K562 (cell line): ENCODE measurements around the gene ITGA7. TPM values are rescaled to one million over a fixed set of nuclear protein-coding genes. Genes with fewer than 3 reads are reported as not detected.
A peak's percentile ranks its signal among the peaks of the same experiment; 100 is the strongest.

Experiments used
- ARID4B ChIP-seq: sonication (generic); formaldehyde crosslinking; IDR thresholded peaks from 2 replicates; pipeline ENCODE4 v1.8.0; 2022; ENCODE audit warnings: mild to moderate bottlenecking, missing genetic modification reagents
- ATF1 ChIP-seq, 2 experiments: fragments of 450-650 bp in 1 of 2; IDR thresholded peaks; 2 replicates each; pipeline ENCODE4 v1.6.1; 2016; ENCODE audit warnings: missing compliant biosample characterization in 1 of 2, missing genetic modification characterization in 1 of 2
- E2F6 ChIP-seq, 2 experiments: IDR thresholded peaks; 2 replicates each; pipeline ENCODE4 v1.6.1; 2011; ENCODE audit warnings: borderline replicate concordance in 1 of 2, control low read depth in 1 of 2, low read depth in 1 of 2, low read length in 1 of 2, mild to moderate bottlenecking in 1 of 2, mixed read lengths in 1 of 2, moderate library complexity in 1 of 2; ENCODE audit not compliant: insufficient read depth in 1 of 2, insufficient read length in 1 of 2, poor library complexity in 1 of 2, severe bottlenecking in 1 of 2; ENCODE audit errors: extremely low read depth in 1 of 2
- EP400 ChIP-seq: fragments of 450-650 bp; IDR thresholded peaks from 2 replicates; pipeline ENCODE4 v1.6.1; 2017; ENCODE audit warnings: antibody characterized with exemption, mild to moderate bottlenecking, moderate library complexity
- ESRRA ChIP-seq: fragments of 450-650 bp; IDR thresholded peaks from 2 replicates; pipeline ENCODE4 v1.6.1; 2014; ENCODE audit warnings: low read depth, mild to moderate bottlenecking, moderate library complexity, borderline replicate concordance
- POLR2A ChIP-seq: fragments of 450-650 bp; conservative IDR thresholded peaks from 2 replicates; pipeline ENCODE4 v1.6.1; 2016
- polyA plus RNA-seq, 8 experiments: library from polyadenylated mRNA; depleted of rRNA in 4 of 8; stranded (reverse) in 5 of 8; unstranded in 3 of 8; fragments of >200 nt; fragmentation: Nextera tagmentation in 2 of 8; fragmentation: Illumina TruSeq in 1 of 8; extraction: Ambion mirVana in 2 of 8; extraction: Trizol in 1 of 8; gene quantifications; 2 replicates each; pipeline versions ENCODE4 v1.2.1 to v1.2.3, GENCODE V29; 2011 to 2014; ENCODE audit warnings: inconsistent platforms in 1 of 8, missing spikeins in 1 of 8
- total RNA-seq, 7 experiments: library from RNA; depleted of rRNA in 6 of 7; stranded (reverse); fragments of >200 nt in 6 of 7; fragmentation: Illumina TruSeq in 2 of 7; extraction: Trizol in 2 of 7; gene quantifications; 2 replicates each; pipeline versions ENCODE4 v1.2.1 to v1.2.3, GENCODE V29; 2011 to 2021; ENCODE audit warnings: low replicate concordance in 1 of 7
- TF ChIP-seq, protein P1 (sequence below), 2 experiments: IDR thresholded peaks; 2 replicates each; pipeline ENCODE4 v1.6.1; 2012; ENCODE audit warnings: improper control_type of control experiment in 2 of 2, low read depth in 2 of 2, low read length in 2 of 2, borderline replicate concordance in 1 of 2
- TF ChIP-seq, protein P2 (sequence below): fragments of 200-800 bp; sonication (Bioruptor generic); IDR thresholded peaks from 2 replicates; pipeline ENCODE4 v1.6.1; 2017; ENCODE audit warnings: missing genetic modification characterization, missing compliant biosample characterization

ITGA7 gene
- total and polyA plus RNA-seq, 9 of the 15 experiments (the other 6 are each of a cell fraction or from before 2014, with no cell fraction given): 0.11 to 2.3 (median 0.56) TPM; not detected in 1

DNA sequence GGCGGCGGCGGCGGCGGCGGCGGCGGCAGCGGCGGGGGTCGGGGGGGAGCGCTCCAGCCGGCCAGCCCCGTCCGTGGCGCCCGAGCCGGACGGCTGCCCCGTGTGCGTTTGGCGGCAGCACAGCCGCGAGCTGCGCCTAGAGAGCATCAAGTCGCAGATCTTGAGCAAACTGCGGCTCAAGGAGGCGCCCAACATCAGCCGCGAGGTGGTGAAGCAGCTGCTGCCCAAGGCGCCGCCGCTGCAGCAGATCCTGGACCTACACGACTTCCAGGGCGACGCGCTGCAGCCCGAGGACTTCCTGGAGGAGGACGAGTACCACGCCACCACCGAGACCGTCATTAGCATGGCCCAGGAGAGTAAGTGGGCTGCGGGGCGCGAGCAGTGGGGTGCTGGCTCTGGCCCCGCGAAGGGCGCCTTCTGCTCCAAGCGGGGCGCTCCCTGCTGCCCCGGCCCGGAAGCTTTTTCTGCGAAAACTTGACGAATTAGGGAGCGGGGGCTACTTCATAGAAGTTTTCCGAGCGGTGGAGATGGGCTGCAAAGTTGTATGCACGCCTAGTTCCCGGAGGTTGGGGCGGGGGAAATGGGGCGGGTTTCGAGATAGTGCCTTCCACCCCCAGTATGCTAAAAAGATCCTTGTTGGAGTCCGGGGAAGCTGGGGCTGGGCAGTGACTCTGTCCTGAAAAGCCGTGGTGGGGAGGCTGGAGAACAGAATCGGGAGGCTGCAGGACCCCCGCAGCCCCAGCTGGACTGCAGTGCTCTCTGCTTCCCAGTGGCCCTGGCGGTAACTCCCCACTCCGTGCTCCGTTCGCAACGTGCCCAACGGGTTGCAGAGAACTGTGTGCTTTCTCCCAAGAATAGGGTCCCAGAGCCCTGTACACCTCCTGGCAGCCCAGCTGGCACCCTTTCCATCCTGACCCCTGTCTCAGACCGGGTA is 36.0 kb upstream of the ITGA7 start (continued):
- TF ChIP-seq ARID4B (CRISPR knock-in tag): peak; percentile 68; the same call in 1 of the 2 replicates
- no peak for TF ChIP-seq ATF1 (CRISPR knock-in tag; IDR thresholded peaks at IDR 0.05)
- TF ChIP-seq ATF1 (tag; IDR thresholded peaks at IDR 0.05): peak; percentile 22; the same call in 1 of the 2 replicates
- TF ChIP-seq, protein P1, sequence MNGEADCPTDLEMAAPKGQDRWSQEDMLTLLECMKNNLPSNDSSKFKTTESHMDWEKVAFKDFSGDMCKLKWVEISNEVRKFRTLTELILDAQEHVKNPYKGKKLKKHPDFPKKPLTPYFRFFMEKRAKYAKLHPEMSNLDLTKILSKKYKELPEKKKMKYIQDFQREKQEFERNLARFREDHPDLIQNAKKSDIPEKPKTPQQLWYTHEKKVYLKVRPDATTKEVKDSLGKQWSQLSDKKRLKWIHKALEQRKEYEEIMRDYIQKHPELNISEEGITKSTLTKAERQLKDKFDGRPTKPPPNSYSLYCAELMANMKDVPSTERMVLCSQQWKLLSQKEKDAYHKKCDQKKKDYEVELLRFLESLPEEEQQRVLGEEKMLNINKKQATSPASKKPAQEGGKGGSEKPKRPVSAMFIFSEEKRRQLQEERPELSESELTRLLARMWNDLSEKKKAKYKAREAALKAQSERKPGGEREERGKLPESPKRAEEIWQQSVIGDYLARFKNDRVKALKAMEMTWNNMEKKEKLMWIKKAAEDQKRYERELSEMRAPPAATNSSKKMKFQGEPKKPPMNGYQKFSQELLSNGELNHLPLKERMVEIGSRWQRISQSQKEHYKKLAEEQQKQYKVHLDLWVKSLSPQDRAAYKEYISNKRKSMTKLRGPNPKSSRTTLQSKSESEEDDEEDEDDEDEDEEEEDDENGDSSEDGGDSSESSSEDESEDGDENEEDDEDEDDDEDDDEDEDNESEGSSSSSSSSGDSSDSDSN (IDR thresholded peaks at IDR 0.05; ENCODE audit: borderline replicate concordance in 1 of 2, low read depth in 2 of 2, low read length in 2 of 2): peak in 1 of 2 experiments; percentile 52; a peak in 1 of 4 replicates
- TF ChIP-seq POLR2A: 0 out of 2 replicates have a peak, but pooled peaks have one; percentile 14
- peak; percentile 19 to 46 for TF ChIP-seq E2F6 (IDR thresholded peaks at IDR 0.05; ENCODE audit: borderline replicate concordance in 1 of 2, extremely low read depth in 1 of 2, insufficient read depth in 1 of 2, insufficient read length in 1 of 2, low read depth in 1 of 2, low read length in 1 of 2, poor library complexity in 1 of 2, severe bottlenecking in 1 of 2)
- 0 out of 2 replicates have a peak, but pooled peaks have one; percentile 24 for TF ChIP-seq ESRRA
- TF ChIP-seq, protein P2, sequence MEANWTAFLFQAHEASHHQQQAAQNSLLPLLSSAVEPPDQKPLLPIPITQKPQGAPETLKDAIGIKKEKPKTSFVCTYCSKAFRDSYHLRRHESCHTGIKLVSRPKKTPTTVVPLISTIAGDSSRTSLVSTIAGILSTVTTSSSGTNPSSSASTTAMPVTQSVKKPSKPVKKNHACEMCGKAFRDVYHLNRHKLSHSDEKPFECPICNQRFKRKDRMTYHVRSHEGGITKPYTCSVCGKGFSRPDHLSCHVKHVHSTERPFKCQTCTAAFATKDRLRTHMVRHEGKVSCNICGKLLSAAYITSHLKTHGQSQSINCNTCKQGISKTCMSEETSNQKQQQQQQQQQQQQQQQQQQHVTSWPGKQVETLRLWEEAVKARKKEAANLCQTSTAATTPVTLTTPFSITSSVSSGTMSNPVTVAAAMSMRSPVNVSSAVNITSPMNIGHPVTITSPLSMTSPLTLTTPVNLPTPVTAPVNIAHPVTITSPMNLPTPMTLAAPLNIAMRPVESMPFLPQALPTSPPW: peak; percentile 42; the same call in 1 of the 2 replicates
- 0 out of 2 replicates have a peak, but pooled peaks have one; percentile 5 for TF ChIP-seq EP400
